ENCODE measurements around the gene GSDMA. TPM values are rescaled to one million over a fixed set of nuclear protein-coding genes. Genes with fewer than 3 reads are reported as not detected.
A peak's percentile ranks its signal among the peaks of the same experiment; 100 is the strongest.

GSDMA gene
- total RNA-seq, 1 donor from 2014 or later: 0.29 TPM

GRCh38 chr17:40024901-40025300, 62.1 kb downstream of the GSDMA start:
- Histone ChIP-seq H3K4me1 (peaks cover 59% of the 10 kb centered on the region), H3K27me3 (no peaks in the 10 kb centered on the region), H3K4me3 (no peak overlapping the region), H3K36me3 (peaks cover 62% of the 10 kb centered on the region), H3K27ac (no peak overlapping the region), H3K9me3 (no peaks in the 10 kb centered on the region)
- no peak for TF ChIP-seq CTCF (IDR thresholded peaks at IDR 0.05)
- DNase-seq: no peak
- ATAC-seq: no peak
- intact Hi-C loops (cut with DNase I): no loop called here

- intact Hi-C loops (cut with DNase I): no loop called here
- Histone ChIP-seq H3K27me3 (no peaks in the 10 kb centered on the region), H3K4me1 (peaks cover 59% of the 10 kb centered on the region), H3K4me3 (no peak overlapping the region), H3K9me3 (no peaks in the 10 kb centered on the region), H3K27ac (peak overlapping the region; percentile 59), H3K36me3 (peaks cover 65% of the 10 kb centered on the region)
- ATAC-seq (peak; percentile 35), DNase-seq (no peak)
- no peak for TF ChIP-seq CTCF (IDR thresholded peaks at IDR 0.05)
These were observed 62.8 kb downstream of the GSDMA start for GRCh38 chr17:40025559-40025958.

DNA sequence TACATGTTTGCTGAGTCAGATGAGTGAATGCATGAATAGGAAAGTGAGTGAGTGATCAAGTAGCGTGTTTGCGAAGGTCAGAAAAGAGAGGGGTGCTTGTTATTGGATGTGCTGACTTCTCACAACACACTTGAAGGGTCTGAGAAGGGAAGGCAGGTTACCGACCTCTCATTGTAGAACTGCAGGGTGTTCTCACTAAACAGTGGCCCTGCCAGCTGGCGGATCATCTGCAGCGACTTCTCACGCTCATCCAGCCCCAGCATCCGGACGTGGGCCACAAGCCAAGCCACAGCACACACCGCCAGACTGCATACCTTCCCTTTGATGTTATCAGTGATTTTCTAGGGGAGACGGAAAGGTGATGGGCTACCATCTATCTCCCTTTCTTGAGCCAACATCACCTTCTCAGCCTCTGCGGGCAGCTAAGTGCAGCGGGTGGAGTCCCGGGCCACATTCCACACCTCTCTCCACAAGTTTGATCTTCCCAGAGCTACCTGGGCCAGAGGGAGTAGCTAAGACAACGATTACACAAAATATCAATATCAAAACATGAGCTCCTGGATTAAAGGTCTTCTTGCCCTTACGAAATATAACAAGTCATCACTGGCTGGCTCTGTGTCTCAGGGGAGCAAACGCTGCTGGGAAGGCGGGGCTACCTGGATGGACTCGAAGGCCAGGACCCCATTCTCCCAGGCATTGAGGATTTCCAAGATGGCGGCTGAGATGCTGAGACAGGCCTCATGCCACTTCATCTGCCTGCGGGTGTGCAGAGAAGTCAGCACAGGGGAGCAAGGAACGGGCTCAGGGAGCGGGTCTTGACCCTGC, 63.4 kb downstream of the GSDMA start:
- peak overlapping the region; percentile 59 for H3K27ac ChIP-seq
- H3K27me3 ChIP-seq: no peaks in the 10 kb centered on the region
- ATAC-seq (no peak), DNase-seq (no peak)
- H3K4me3 ChIP-seq: no peak overlapping the region
- intact Hi-C loops (cut with DNase I): no loop called here
- no peak for TF ChIP-seq CTCF (IDR thresholded peaks at IDR 0.05)
- H3K4me1 ChIP-seq: peaks cover 55% of the 10 kb centered on the region
- H3K9me3 ChIP-seq: no peaks in the 10 kb centered on the region
- H3K36me3 ChIP-seq: peaks cover 72% of the 10 kb centered on the region

DNA sequence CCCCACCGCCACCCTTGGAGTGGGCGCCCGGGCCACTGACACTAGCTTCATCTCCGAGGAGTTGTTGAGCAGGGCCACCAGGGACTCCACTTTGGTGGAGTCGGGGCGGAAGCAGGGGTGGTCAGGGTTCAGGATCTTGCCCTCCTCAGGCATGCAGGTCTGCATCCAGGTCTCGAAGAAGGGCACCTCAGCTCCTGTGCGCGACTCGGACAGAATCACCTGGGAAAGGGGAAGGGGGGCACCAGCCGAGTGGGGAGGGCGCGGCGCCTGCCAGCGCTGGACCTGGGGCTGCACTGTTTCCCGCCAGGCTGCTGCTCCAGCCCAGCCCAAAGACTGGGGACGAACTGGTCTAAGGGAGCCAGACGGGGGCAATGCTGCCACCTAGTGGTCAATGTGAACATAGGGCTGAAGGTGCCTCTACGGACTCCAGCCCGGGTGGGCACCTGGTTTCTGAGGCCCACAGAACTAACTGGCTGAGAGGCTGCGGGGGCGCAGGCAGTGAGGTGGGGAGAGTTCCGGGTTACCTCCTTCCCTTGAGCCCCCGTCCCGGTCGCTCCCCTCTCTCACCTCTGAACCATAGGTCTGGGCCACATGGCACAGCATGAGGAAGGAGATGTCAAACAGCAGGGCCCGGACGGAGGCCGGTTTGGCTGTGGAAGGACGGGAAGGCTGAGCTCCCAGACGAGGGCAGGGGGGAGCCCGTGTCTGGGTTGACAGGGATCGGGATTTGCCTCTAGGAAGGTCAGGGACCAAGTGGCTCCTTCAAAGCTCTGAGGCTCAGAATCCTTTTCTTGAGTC, 64.2 kb downstream of the GSDMA start:
- intact Hi-C loops (cut with DNase I): no loop called here

More for the DNA sequence above, 64.2 kb downstream of the GSDMA start:
- H3K4me1 ChIP-seq: peaks cover 47% of the 10 kb centered on the region
- no peaks in the 10 kb centered on the region for H3K9me3 ChIP-seq
- peaks cover 73% of the 10 kb centered on the region for H3K36me3 ChIP-seq
- H3K27ac ChIP-seq: no peak overlapping the region
- DNase-seq (peak; percentile 86), ATAC-seq (peak; percentile 90)
- H3K4me3 ChIP-seq: no peak overlapping the region
- TF ChIP-seq CTCF (IDR thresholded peaks at IDR 0.05): peak; percentile 95
- no peaks in the 10 kb centered on the region for H3K27me3 ChIP-seq

Small RNA genes lying within 50 kb of the gene (microRNA-seq; reads per million reads assigned to microRNA genes)
- not detected for gene MIR6884 (ENCODE audit: borderline microRNAs expressed)

Other genes starting within 250 kb of the GSDMA start
- 48.5 TPM for gene MIEN1, start 232.5 kb upstream of the GSDMA start, total RNA-seq
- gene GRB7, start 225.1 kb upstream of the GSDMA start, total RNA-seq: 25.0 TPM
- gene IKZF3, start 98.7 kb upstream of the GSDMA start, total RNA-seq: 8.2 TPM
- not detected for gene ZPBP2, start 94.8 kb upstream of the GSDMA start, total RNA-seq
- gene GSDMB, start 44.4 kb upstream of the GSDMA start, total RNA-seq: 13.5 TPM
- 70.3 TPM for gene ORMDL3, start 35.4 kb upstream of the GSDMA start, total RNA-seq
- not detected for gene LRRC3C, start 35.3 kb upstream of the GSDMA start, total RNA-seq
- 73.6 TPM for gene PSMD3, start 17.8 kb downstream of the GSDMA start, total RNA-seq
- 1.2 TPM for gene CSF3, start 52.4 kb downstream of the GSDMA start, total RNA-seq
- gene MED24, start 91.4 kb downstream of the GSDMA start, total RNA-seq: 81.3 TPM
- gene THRA, start 100.0 kb downstream of the GSDMA start, total RNA-seq: 55.6 TPM
- 24.9 TPM for gene NR1D1, start 137.6 kb downstream of the GSDMA start, total RNA-seq
- 84.4 TPM for gene MSL1, start 159.0 kb downstream of the GSDMA start, total RNA-seq
- gene CASC3, start 177.5 kb downstream of the GSDMA start, total RNA-seq: 106 TPM
- 10.2 TPM for gene RAPGEFL1, start 214.5 kb downstream of the GSDMA start, total RNA-seq